HG02759 (cell line): ENCODE data around the gene RIPK1.
"Not testable (repeated sequence)": the region's sequence is repeated elsewhere in the genome, so short reads cannot be mapped to it uniquely, and the experiment has no call there.

Experiments
- ATAC-seq: cut with Tn5 transposase; IDR thresholded peaks from one replicate; pipeline ENCODE4 v1.9.1; 2021; ENCODE audit warnings: mild to moderate bottlenecking, moderate library complexity; ENCODE audit not compliant: unreplicated experiment

Gene RIPK1

GRCh38 chr6:3133515-3133914 lies 65.2 kb downstream of the RIPK1 start:
- ATAC-seq = no peak

- no peak for ATAC-seq
Observed at GRCh38 chr6:3135668-3136291, 67.5 kb downstream of the RIPK1 start.

- no peak for ATAC-seq
Observed at GRCh38 chr6:3136292-3137011, 68.2 kb downstream of the RIPK1 start.

- no peak for ATAC-seq
Observed at GRCh38 chr6:3137057-3137777, 68.9 kb downstream of the RIPK1 start.

- ATAC-seq = not testable (repeated sequence)
Observed at GRCh38 chr6:3137873-3138272, 69.6 kb downstream of the RIPK1 start.

GRCh38 chr6:3138341-3138740 lies 70.0 kb downstream of the RIPK1 start:
- no peak for ATAC-seq

GRCh38 chr6:3139090-3139903 lies 71.0 kb downstream of the RIPK1 start:
- ATAC-seq = peak; percentile 65

GRCh38 chr6:3140201-3140600 lies 71.9 kb downstream of the RIPK1 start:
- no peak for ATAC-seq

- no peak for ATAC-seq
Observed at GRCh38 chr6:3142536-3142935, 74.2 kb downstream of the RIPK1 start.

GRCh38 chr6:3143158-3143557 lies 74.9 kb downstream of the RIPK1 start:
- ATAC-seq = no peak

GRCh38 chr6:3144571-3144970 lies 76.3 kb downstream of the RIPK1 start:
- ATAC-seq = no peak

- no peak for ATAC-seq
Observed at GRCh38 chr6:3147914-3148757, 79.8 kb downstream of the RIPK1 start.

GRCh38 chr6:3151691-3152090 lies 83.4 kb downstream of the RIPK1 start:
- ATAC-seq = no peak

GRCh38 chr6:3152689-3153088 lies 84.4 kb downstream of the RIPK1 start:
- ATAC-seq = no peak

- ATAC-seq = not testable (repeated sequence)
Observed at GRCh38 chr6:3155416-3155815, 87.1 kb downstream of the RIPK1 start.

GRCh38 chr6:3156184-3157130 lies 88.2 kb downstream of the RIPK1 start:
- ATAC-seq = peak; percentile 12

GRCh38 chr6:3157131-3157933 lies 89.0 kb downstream of the RIPK1 start, which contains the start of gene TUBB2A:
Gene TUBB2A (minus strand): TSS chr6:3157544. CDS start chr6:3157463, 81 bp downstream.
- peak; percentile 81 for ATAC-seq
